ENCODE results near the gene TRAPPC3.

TRAPPC3 gene

GRCh38 chr1:36128905-36129206 is 20.4 kb downstream of the TRAPPC3 start:
- Histone ChIP-seq H3K9me2 (replicated peaks; ENCODE audit: low read depth, low read length) (no peaks in the 10 kb centered on the region), H3K79me2 (ENCODE audit: insufficient read depth, low read length) (no peaks in the 10 kb centered on the region), H3K36me3 (ENCODE audit: insufficient read depth, low read length) (no peaks in the 10 kb centered on the region), H3K4me1 (ENCODE audit: insufficient read depth, low read length, poor library complexity, severe bottlenecking) (no peaks in the 10 kb centered on the region), H4K20me1 (ENCODE audit: insufficient read depth, low read length, poor library complexity, severe bottlenecking) (no peaks in the 10 kb centered on the region), H3F3A (ENCODE audit: low read depth) (no peaks in the 10 kb centered on the region), H3K4me2 (ENCODE audit: low read depth, low read length, poor library complexity, severe bottlenecking) (no peak overlapping the region), H3K9me3 (ENCODE audit: insufficient read depth, low read depth, low read length) (no peaks in the 10 kb centered on the region), H3K9ac (ENCODE audit: low read depth, low read length, poor library complexity, severe bottlenecking) (no peak overlapping the region), H3K27me3 (ENCODE audit: insufficient read depth, low read length, poor library complexity, severe bottlenecking) (no peaks in the 10 kb centered on the region), H2AFZ (ENCODE audit: low read length) (no peak overlapping the region), H3K4me3 (ENCODE audit: low read length, poor library complexity, severe bottlenecking) (no peak overlapping the region)
- TF ChIP-seq CTCF (conservative IDR thresholded peaks at IDR 0.05; ENCODE audit: low read length), result no peak
- TF ChIP-seq EZH2phosphoT487 (IDR thresholded peaks at IDR 0.05; ENCODE audit: borderline replicate concordance), result no peak

- H3K9me2 ChIP-seq (replicated peaks; ENCODE audit: low read depth, low read length), result no peaks in the 10 kb centered on the region
- H3K27me3 ChIP-seq (ENCODE audit: insufficient read depth, low read length, poor library complexity, severe bottlenecking), result no peaks in the 10 kb centered on the region
- H3K4me2 ChIP-seq (ENCODE audit: low read depth, low read length, poor library complexity, severe bottlenecking), result no peak overlapping the region
- no peaks in the 10 kb centered on the region for H3K4me1 ChIP-seq (ENCODE audit: insufficient read depth, low read length, poor library complexity, severe bottlenecking)
- H2AFZ ChIP-seq (ENCODE audit: low read length), result no peak overlapping the region
- H3K36me3 ChIP-seq (ENCODE audit: insufficient read depth, low read length), result no peaks in the 10 kb centered on the region
- H3K9me3 ChIP-seq (ENCODE audit: insufficient read depth, low read depth, low read length), result no peaks in the 10 kb centered on the region
- no peak overlapping the region for H3K9ac ChIP-seq (ENCODE audit: low read depth, low read length, poor library complexity, severe bottlenecking)
- no peaks in the 10 kb centered on the region for H4K20me1 ChIP-seq (ENCODE audit: insufficient read depth, low read length, poor library complexity, severe bottlenecking)
- H3F3A ChIP-seq (ENCODE audit: low read depth), result no peaks in the 10 kb centered on the region
- TF ChIP-seq CTCF (conservative IDR thresholded peaks at IDR 0.05; ENCODE audit: low read length), result no peak
- TF ChIP-seq EZH2phosphoT487 (IDR thresholded peaks at IDR 0.05; ENCODE audit: borderline replicate concordance), result no peak
- no peak overlapping the region for H3K4me3 ChIP-seq (ENCODE audit: low read length, poor library complexity, severe bottlenecking)
- no peaks in the 10 kb centered on the region for H3K79me2 ChIP-seq (ENCODE audit: insufficient read depth, low read length)
Measured at GRCh38 chr1:36128126-36128904, 21.0 kb downstream of the TRAPPC3 start.

- Histone ChIP-seq H3F3A (ENCODE audit: low read depth) (no peaks in the 10 kb centered on the region), H3K4me3 (ENCODE audit: low read length, poor library complexity, severe bottlenecking) (no peak overlapping the region), H3K27me3 (ENCODE audit: insufficient read depth, low read length, poor library complexity, severe bottlenecking) (no peaks in the 10 kb centered on the region), H4K20me1 (ENCODE audit: insufficient read depth, low read length, poor library complexity, severe bottlenecking) (no peaks in the 10 kb centered on the region), H3K9me3 (ENCODE audit: insufficient read depth, low read depth, low read length) (no peaks in the 10 kb centered on the region), H3K79me2 (ENCODE audit: insufficient read depth, low read length) (no peaks in the 10 kb centered on the region), H2AFZ (ENCODE audit: low read length) (no peak overlapping the region), H3K4me2 (ENCODE audit: low read depth, low read length, poor library complexity, severe bottlenecking) (no peak overlapping the region), H3K4me1 (ENCODE audit: insufficient read depth, low read length, poor library complexity, severe bottlenecking) (no peaks in the 10 kb centered on the region), H3K36me3 (ENCODE audit: insufficient read depth, low read length) (no peaks in the 10 kb centered on the region), H3K9me2 (replicated peaks; ENCODE audit: low read depth, low read length) (no peaks in the 10 kb centered on the region), H3K9ac (ENCODE audit: low read depth, low read length, poor library complexity, severe bottlenecking) (no peak overlapping the region)
- TF ChIP-seq CTCF (conservative IDR thresholded peaks at IDR 0.05; ENCODE audit: low read length) (no peak), EZH2phosphoT487 (IDR thresholded peaks at IDR 0.05; ENCODE audit: borderline replicate concordance) (no peak)
Measured at GRCh38 chr1:36126797-36127500, 22.3 kb downstream of the TRAPPC3 start.

Measured in Loucy (cell line).